NCI-H1694 (cell line): Measurements from ENCODE around the gene MPPED1.
A peak's percentile ranks its signal among the peaks of the same experiment; 100 is the strongest.

ENCODE experiments used
- DNase-seq: peaks from one replicate; lab custom pipeline; 2025; lab: John Stamatoyannopoulos, UW

Gene MPPED1

GRCh38 chr22:43448048-43448447 is 36.2 kb downstream of the MPPED1 start:
- no peak for DNase-seq

GRCh38 chr22:43449205-43449830 is 37.5 kb downstream of the MPPED1 start:
- DNase-seq, result no peak

GRCh38 chr22:43449831-43450225 is 38.0 kb downstream of the MPPED1 start:
- DNase-seq, result no peak

GRCh38 chr22:43451371-43452050 is 39.7 kb downstream of the MPPED1 start:
- no peak for DNase-seq

GRCh38 chr22:43455846-43456245 is 44.0 kb downstream of the MPPED1 start:
- DNase-seq, result no peak

GRCh38 chr22:43457002-43457401 is 45.2 kb downstream of the MPPED1 start:
- DNase-seq, result no peak

GRCh38 chr22:43462701-43463100 is 50.9 kb downstream of the MPPED1 start:
- no peak for DNase-seq

GRCh38 chr22:43464809-43465208 is 53.0 kb downstream of the MPPED1 start:
- no peak for DNase-seq

GRCh38 chr22:43465291-43466015 is 53.6 kb downstream of the MPPED1 start:
- DNase-seq, result no peak

GRCh38 chr22:43466710-43467109 is 54.9 kb downstream of the MPPED1 start:
- no peak for DNase-seq

- DNase-seq, result peak; percentile 45
These were observed 55.6 kb downstream of the MPPED1 start for GRCh38 chr22:43467216-43467940.

GRCh38 chr22:43470253-43470652 is 58.4 kb downstream of the MPPED1 start:
- DNase-seq, result no peak

- DNase-seq, result no peak
These were observed 59.2 kb downstream of the MPPED1 start for GRCh38 chr22:43470941-43471585.

- no peak for DNase-seq
These were observed 59.9 kb downstream of the MPPED1 start for GRCh38 chr22:43471606-43472135.

- no peak for DNase-seq
These were observed 61.2 kb downstream of the MPPED1 start for GRCh38 chr22:43473031-43473430.

GRCh38 chr22:43473441-43473840 is 61.6 kb downstream of the MPPED1 start:
- no peak for DNase-seq

- no peak for DNase-seq
These were observed 62.6 kb downstream of the MPPED1 start for GRCh38 chr22:43474161-43475101.

GRCh38 chr22:43475549-43476076 is 63.8 kb downstream of the MPPED1 start:
- DNase-seq, result no peak

- DNase-seq, result no peak
These were observed 64.5 kb downstream of the MPPED1 start for GRCh38 chr22:43476341-43476740.
